ENCODE data around the gene CABLES2.

The CABLES2 gene

DNA sequence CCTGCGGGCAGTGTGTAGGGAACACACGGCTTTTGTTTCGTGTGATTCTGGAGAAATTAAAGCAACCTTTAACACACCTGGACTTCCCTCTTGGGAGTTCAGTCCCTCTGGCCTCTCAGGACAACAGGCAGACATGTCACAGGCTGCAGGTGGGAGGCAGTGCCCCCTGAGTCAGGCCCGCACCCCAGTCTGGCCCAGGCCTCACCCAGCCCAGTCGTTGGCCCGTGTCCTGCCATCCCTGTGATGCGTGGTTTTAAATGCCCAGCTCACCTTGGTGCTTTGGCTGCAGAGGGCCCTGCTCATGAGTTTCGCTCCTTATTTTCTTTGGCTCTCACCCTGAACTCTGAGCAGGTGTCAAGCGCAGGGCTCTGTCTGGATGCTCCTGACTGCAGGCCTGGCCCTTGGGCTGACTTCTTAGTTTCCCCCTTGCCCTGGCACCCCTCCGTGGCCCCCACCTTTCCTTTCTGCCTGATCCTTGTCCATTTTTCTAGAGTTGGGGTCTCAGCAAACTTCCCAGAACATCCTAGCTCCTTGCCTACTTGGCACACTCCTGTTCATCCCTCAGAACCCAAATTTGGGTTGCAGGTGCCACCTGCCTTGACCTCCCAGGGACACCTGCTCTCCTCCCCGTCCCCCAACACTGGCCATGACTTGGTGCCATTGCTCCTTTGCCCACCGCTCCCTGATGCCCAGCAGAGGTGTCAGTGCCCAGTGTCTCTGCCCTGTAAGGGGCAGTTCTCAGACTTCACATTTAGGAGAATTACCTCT lies 2.2 kb upstream of the CABLES2 start:
- no peak for DNase-seq (ENCODE audit: low spot score in 2 of 2)
- Histone ChIP-seq H3K27me3 (ENCODE audit: low read depth) (no peaks in the 10 kb centered on the region), H3K4me3 (no peak overlapping the region), H3K4me1 (peaks cover 15% of the 10 kb centered on the region), H3K9me3 (no peaks in the 10 kb centered on the region), H3K36me3 (replicated peaks) (no peaks in the 10 kb centered on the region)
- in situ Hi-C loops (cut with MboI; ENCODE audit: low sequenced_read_pairs) = no loop called here

- no peaks in the 10 kb centered on the region for H3K27me3 ChIP-seq (ENCODE audit: low read depth)
- H3K9me3 ChIP-seq = no peaks in the 10 kb centered on the region
- no peak for DNase-seq (ENCODE audit: low spot score in 2 of 2)
- in situ Hi-C loops (cut with MboI; ENCODE audit: low sequenced_read_pairs) = no loop called here
- H3K36me3 ChIP-seq (replicated peaks) = no peaks in the 10 kb centered on the region
- peaks cover 15% of the 10 kb centered on the region for H3K4me1 ChIP-seq
- H3K4me3 ChIP-seq = no peak overlapping the region
Measured at GRCh38 chr20:62408640-62409039, 1.6 kb upstream of the CABLES2 start.

DNA sequence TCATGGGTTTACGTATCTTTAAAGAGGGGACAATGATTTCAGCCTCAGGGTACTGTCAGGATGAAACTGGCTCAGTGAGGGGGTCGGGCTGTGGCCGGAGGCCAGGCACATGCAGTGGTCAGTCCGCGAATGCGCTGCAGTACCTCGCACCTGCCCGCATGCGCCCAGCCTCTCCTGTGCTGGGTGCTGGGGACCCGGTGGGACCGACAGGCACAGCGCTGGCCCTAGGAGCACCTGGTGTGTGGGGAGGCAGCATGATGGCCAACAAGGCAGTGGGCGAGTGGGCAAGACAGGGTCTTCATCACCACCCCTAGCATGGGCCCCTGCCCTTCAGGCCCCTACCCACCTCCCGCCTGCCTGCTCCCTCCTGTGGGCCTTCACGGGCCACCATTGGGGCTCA lies 970 bp upstream of the CABLES2 start:
- no peaks in the 10 kb centered on the region for H3K36me3 ChIP-seq (replicated peaks)
- H3K4me3 ChIP-seq = peak overlapping the region; percentile 43; the same call in 1 of the 2 replicates
- in situ Hi-C loops (cut with MboI; ENCODE audit: low sequenced_read_pairs) = no loop called here

DNA sequence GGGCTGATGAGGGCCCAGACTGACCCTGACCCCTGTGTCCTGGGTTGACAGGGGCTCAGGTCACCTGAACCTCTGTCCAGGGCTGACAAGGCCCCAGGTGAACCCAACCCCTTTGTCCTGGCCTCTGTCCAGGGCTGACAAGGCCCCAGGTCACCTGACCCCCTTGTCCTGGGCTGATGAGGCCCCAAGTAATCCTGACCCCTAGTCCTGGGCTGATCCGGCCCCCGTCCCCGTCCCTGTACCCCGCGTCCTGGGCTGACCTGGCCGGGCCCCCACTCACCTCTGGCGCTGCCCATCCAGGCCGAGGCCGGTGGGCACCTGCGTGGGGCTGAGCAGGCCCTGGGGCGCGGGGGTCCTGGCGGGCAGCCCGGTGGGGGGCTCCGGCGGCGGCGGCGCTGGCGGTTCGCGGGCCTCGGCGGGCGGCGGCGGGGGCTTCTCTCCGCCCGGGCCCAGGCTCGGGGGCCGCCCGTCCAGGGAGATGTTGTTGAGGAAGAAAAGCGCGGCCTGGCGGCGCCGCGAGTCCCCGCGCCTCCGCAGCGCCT lies 379 bp downstream of the CABLES2 start:
- H3K4me1 ChIP-seq = peaks cover 15% of the 10 kb centered on the region
- peak overlapping the region; percentile 49 for H3K4me3 ChIP-seq
- H3K9me3 ChIP-seq = no peaks in the 10 kb centered on the region
- in situ Hi-C loops (cut with MboI; ENCODE audit: low sequenced_read_pairs) = no loop called here
- no peaks in the 10 kb centered on the region for H3K36me3 ChIP-seq (replicated peaks)
- no peaks in the 10 kb centered on the region for H3K27me3 ChIP-seq (ENCODE audit: low read depth)
- no peak for DNase-seq (ENCODE audit: low spot score in 2 of 2)

More for the DNA sequence above, 970 bp upstream of the CABLES2 start:
- DNase-seq (ENCODE audit: low spot score in 2 of 2) = no peak
- Histone ChIP-seq H3K27me3 (ENCODE audit: low read depth) (no peaks in the 10 kb centered on the region), H3K4me1 (peaks cover 15% of the 10 kb centered on the region), H3K9me3 (no peaks in the 10 kb centered on the region)

DNA sequence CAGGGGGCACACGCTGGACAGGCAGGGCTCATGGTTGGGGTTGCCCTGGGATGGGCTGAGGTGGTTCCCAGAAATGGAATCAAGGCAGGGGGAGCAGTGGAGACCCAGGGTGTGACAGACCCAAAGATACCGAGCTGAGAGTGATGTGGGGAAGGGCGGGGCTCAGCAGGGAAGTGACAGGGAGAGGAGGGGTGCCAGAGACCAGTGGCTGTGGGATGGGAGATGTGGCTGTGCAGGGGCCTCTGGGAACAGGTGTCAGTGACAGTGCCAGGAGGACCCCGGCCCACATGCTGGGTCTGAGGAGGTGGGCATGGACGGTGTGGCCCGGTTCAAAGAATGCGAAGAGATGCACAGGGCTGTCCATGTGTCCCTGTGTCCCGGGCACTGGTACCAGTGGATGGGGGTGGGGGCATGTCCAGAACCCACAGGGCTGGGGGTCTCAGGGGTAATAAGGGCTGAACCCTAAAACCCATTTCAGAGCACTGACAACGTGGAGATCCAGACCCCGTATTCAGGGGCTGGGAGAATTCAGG lies 1.0 kb downstream of the CABLES2 start:
- DNase-seq (ENCODE audit: low spot score in 2 of 2) = no peak
- Histone ChIP-seq H3K9me3 (no peaks in the 10 kb centered on the region), H3K4me3 (peak overlapping the region; percentile 49), H3K36me3 (replicated peaks) (no peaks in the 10 kb centered on the region), H3K27me3 (ENCODE audit: low read depth) (no peaks in the 10 kb centered on the region), H3K4me1 (peaks cover 15% of the 10 kb centered on the region)
- in situ Hi-C loops (cut with MboI; ENCODE audit: low sequenced_read_pairs) = no loop called here

GRCh38 chr20:62405108-62405980 lies 1.7 kb downstream of the CABLES2 start:
- Histone ChIP-seq H3K9me3 (no peaks in the 10 kb centered on the region), H3K4me1 (peaks cover 15% of the 10 kb centered on the region), H3K36me3 (replicated peaks) (no peaks in the 10 kb centered on the region), H3K4me3 (peak overlapping the region; percentile 49), H3K27me3 (ENCODE audit: low read depth) (no peaks in the 10 kb centered on the region)
- DNase-seq (ENCODE audit: low spot score in 2 of 2) = peak in 1 of 2 experiments; percentile 68
- in situ Hi-C loops (cut with MboI; ENCODE audit: low sequenced_read_pairs) = no loop called here

- no peak overlapping the region for H3K4me3 ChIP-seq
- no peak for DNase-seq (ENCODE audit: low spot score in 2 of 2)
- no peaks in the 10 kb centered on the region for H3K9me3 ChIP-seq
- no peaks in the 10 kb centered on the region for H3K36me3 ChIP-seq (replicated peaks)
- in situ Hi-C loops (cut with MboI; ENCODE audit: low sequenced_read_pairs) = no loop called here
- no peaks in the 10 kb centered on the region for H3K27me3 ChIP-seq (ENCODE audit: low read depth)
- H3K4me1 ChIP-seq = peaks cover 15% of the 10 kb centered on the region
Measured at GRCh38 chr20:62404761-62405107, 2.4 kb downstream of the CABLES2 start.

DNA sequence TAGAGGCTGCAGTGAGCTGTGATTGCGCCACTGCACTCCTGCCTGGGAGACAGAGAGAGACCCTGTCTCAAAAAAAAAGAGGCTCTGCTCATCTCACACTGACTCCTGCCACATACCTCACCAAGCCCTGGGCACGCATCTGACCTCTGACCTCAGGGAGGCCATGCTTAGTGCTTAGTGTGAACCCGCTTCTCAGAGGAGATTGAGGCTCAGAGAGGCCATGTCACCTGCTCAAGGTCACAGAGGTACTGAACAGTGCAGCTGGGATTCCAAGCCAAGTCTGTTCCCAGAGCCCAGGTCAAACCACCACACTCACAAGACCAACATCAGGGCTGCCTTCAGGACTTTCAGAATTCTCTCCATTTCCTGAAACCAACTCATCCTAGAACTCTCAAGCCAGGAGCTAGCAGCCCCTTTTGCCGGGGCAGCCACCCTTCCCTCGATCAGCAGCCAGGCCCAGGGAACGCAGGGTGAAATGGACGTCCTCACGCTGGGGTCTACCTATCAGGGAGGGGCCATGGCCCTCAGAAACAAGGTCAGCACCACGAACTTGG lies 2.9 kb downstream of the CABLES2 start:
- Histone ChIP-seq H3K36me3 (replicated peaks) (no peaks in the 10 kb centered on the region), H3K4me3 (no peak overlapping the region), H3K27me3 (ENCODE audit: low read depth) (no peaks in the 10 kb centered on the region), H3K9me3 (no peaks in the 10 kb centered on the region), H3K4me1 (peaks cover 15% of the 10 kb centered on the region)
- no peak for DNase-seq (ENCODE audit: low spot score in 2 of 2)
- in situ Hi-C loops (cut with MboI; ENCODE audit: low sequenced_read_pairs) = no loop called here

DNA sequence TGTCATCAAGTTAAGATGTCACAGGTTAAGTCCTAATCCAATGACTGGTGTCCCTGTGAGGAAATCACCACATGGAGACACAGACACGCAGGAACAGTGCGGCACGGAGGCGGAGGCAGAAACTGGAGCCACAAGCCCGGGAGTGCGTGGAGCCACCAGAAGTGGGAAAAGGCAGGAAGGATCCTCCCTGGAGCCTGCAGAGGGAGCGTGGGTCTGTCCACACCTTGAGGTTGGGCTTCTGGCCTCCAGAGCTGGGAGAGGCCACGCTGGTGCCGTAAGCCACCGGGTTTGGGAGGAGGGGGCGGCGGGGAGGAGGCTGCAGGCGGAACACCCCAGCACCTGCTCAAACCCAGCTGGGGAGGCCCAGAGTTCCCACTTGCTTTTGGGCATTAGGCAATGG lies 3.8 kb downstream of the CABLES2 start:
- Histone ChIP-seq H3K36me3 (replicated peaks) (no peaks in the 10 kb centered on the region), H3K4me1 (peaks cover 15% of the 10 kb centered on the region), H3K27me3 (ENCODE audit: low read depth) (no peaks in the 10 kb centered on the region), H3K4me3 (no peak overlapping the region), H3K9me3 (no peaks in the 10 kb centered on the region)
- DNase-seq (ENCODE audit: low spot score in 2 of 2) = no peak
- in situ Hi-C loops (cut with MboI; ENCODE audit: low sequenced_read_pairs) = no loop called here

- no peaks in the 10 kb centered on the region for H3K9me3 ChIP-seq
- H3K36me3 ChIP-seq (replicated peaks) = no peaks in the 10 kb centered on the region
- no peak overlapping the region for H3K4me3 ChIP-seq
- DNase-seq (ENCODE audit: low spot score in 2 of 2) = no peak
- in situ Hi-C loops (cut with MboI; ENCODE audit: low sequenced_read_pairs) = no loop called here
- peaks cover 12% of the 10 kb centered on the region for H3K4me1 ChIP-seq
- no peaks in the 10 kb centered on the region for H3K27me3 ChIP-seq (ENCODE audit: low read depth)
Measured at GRCh38 chr20:62402456-62403150, 4.5 kb downstream of the CABLES2 start.

DNA sequence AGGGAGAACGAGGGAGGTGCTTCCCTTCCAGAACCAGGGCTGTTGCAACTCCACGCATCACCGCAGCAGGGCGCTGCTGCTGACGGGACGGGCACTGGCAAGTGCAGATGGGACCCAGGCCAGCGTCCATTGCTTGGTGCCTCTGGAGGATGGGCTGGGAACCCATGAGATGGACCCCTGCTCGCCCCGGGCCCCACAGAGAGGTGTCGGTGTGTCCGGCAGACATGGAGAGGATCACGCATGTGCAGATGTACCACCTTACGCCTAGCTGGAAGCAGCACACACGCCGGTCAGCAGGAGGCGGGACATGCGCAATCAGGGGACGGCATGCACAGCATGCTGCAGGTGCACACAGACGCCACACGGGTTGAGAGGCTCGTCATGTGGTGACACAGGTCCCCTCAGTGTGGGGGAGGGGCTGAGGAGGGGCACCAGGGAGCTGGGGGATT lies 5.7 kb downstream of the CABLES2 start:
- in situ Hi-C loops (cut with MboI; ENCODE audit: low sequenced_read_pairs) = no loop called here
- H3K9me3 ChIP-seq = no peaks in the 10 kb centered on the region
- no peak overlapping the region for H3K4me3 ChIP-seq
- no peak for DNase-seq (ENCODE audit: low spot score in 2 of 2)
- H3K36me3 ChIP-seq (replicated peaks) = no peaks in the 10 kb centered on the region
- H3K27me3 ChIP-seq (ENCODE audit: low read depth) = no peaks in the 10 kb centered on the region
- H3K4me1 ChIP-seq = peaks cover 7% of the 10 kb centered on the region

GRCh38 chr20:62400541-62400940 lies 6.5 kb downstream of the CABLES2 start:
- no peaks in the 10 kb centered on the region for H3K36me3 ChIP-seq (replicated peaks)
- in situ Hi-C loops (cut with MboI; ENCODE audit: low sequenced_read_pairs) = no loop called here
- H3K4me1 ChIP-seq = peaks cover 2% of the 10 kb centered on the region; the same call in 1 of the 2 replicates
- H3K27me3 ChIP-seq (ENCODE audit: low read depth) = no peaks in the 10 kb centered on the region
- no peak for DNase-seq (ENCODE audit: low spot score in 2 of 2)
- H3K9me3 ChIP-seq = no peaks in the 10 kb centered on the region
- H3K4me3 ChIP-seq = no peak overlapping the region

GRCh38 chr20:62400021-62400420 lies 7.1 kb downstream of the CABLES2 start:
- no peaks in the 10 kb centered on the region for H3K36me3 ChIP-seq (replicated peaks)
- no peak overlapping the region for H3K4me3 ChIP-seq
- in situ Hi-C loops (cut with MboI; ENCODE audit: low sequenced_read_pairs) = no loop called here
- DNase-seq (ENCODE audit: low spot score in 2 of 2) = no peak
- no peaks in the 10 kb centered on the region for H3K27me3 ChIP-seq (ENCODE audit: low read depth)
- no peaks in the 10 kb centered on the region for H3K9me3 ChIP-seq
- no peaks in the 10 kb centered on the region for H3K4me1 ChIP-seq

Data from HAP-1 (cell line).